NCI-H446 treated with DMSO at 0.1 percent for 48 hours (cell line): Measurements from ENCODE around the gene IPCEF1.
"Not testable (repeated sequence)": the region's sequence is repeated elsewhere in the genome, so short reads cannot be mapped to it uniquely, and the experiment has no call there.

Experiments
- DNase-seq: peaks from one replicate; lab custom pipeline; 2025; lab: John Stamatoyannopoulos, UW

Gene IPCEF1

GRCh38 chr6:154219250-154219649 is 137.4 kb downstream of the IPCEF1 start:
- DNase-seq, result no peak

GRCh38 chr6:154218787-154219186 is 137.8 kb downstream of the IPCEF1 start:
- no peak for DNase-seq

DNA sequence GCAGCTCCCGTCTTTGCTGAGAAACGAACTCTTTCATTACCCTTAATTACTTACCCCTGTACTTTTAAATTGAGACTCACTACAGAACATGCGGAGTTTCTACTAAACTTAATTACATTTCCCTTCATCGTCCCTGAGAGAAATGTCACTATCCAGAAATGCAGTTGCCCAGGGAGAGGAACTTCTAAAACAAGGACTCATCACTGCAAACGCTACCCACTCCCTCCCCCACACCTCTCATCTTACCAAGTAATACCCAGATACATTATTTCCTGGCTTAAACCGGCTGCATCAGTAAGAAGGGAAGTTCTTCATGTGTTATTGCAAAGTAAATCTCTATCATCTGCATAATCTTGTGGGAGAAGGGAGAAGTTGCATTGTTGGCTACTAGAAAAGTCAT is 138.3 kb downstream of the IPCEF1 start:
- DNase-seq, result no peak

- no peak for DNase-seq
Observed at GRCh38 chr6:154213782-154214181, 142.8 kb downstream of the IPCEF1 start.

GRCh38 chr6:154210678-154211077 is 145.9 kb downstream of the IPCEF1 start:
- no peak for DNase-seq

DNA sequence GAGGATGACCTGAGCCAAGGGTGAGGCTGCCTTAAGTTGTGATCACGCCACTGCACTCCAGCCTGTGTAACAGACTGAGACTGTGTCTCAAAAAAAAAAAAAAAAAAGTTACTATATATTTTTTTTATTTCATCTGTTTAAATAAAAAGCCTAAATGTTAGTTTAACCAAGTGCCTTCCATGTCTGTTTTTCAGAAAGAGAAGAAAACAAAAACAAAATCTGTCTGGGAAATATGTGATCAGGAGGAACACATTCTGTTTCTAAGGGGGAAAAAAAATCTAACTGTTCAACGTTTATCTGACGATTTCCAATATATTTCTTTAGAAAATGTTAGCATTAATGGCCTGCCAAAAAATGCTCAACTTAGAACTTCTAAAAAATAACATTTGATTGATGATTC is 147.0 kb downstream of the IPCEF1 start:
- DNase-seq, result no peak

DNA sequence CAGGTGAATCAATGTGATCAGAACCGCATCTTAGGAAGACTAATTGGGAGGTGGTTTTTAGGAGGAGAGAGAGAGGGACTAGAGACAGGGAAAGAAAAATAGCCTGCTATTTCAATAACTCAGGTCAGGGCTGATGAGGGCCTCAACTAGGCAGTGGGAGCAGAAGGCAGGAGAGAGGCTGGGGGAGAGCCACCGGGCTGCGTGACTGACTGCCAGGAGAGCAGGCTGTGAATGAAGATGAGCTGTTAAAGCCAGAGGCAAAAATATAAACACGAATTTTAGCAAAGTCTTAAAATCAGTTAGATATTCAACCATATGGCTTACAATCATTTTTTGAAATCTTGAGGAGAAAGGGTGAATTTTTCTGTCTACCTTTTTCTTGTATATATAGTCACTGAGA is 149.6 kb downstream of the IPCEF1 start:
- DNase-seq, result no peak

- DNase-seq, result no peak
Observed at GRCh38 chr6:154206141-154206540, 150.5 kb downstream of the IPCEF1 start.

DNA sequence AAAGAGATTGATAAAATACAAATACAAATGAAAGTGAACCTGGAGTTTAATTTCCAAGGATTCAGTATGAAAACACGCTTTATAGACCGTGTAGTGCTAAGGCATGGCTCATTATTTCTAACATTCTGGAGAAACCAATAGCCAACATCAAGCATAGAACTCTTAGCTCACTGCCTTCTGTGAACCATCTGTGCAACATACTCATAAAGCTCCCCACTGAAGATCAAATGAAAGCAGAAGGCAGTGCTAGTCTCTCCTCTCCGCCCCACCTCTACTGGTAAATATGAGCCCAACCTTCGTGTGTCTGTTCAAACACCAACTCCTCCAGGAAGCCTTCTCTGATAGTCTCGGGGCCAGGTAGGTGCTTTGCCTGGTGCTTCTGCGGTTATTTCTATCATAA is 153.6 kb downstream of the IPCEF1 start:
- no peak for DNase-seq

DNA sequence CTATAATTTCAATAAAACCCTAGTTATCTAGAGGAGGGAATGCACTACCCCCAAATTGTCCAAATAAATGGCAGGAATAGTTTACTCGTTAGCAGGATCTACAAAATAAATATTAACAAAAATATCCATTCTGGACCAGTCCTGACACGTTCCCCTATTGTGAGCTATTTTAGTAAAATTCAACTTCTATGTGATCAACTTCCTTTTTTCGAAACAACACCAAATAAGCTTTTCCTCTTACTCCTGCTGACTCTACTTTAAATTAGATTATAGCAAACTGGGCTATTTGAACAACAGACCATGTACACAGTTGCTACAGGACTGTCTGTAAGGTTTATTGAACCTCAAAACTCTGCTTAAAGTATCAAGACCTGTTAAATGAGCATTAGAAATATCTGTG is 154.3 kb downstream of the IPCEF1 start:
- no peak for DNase-seq

DNA sequence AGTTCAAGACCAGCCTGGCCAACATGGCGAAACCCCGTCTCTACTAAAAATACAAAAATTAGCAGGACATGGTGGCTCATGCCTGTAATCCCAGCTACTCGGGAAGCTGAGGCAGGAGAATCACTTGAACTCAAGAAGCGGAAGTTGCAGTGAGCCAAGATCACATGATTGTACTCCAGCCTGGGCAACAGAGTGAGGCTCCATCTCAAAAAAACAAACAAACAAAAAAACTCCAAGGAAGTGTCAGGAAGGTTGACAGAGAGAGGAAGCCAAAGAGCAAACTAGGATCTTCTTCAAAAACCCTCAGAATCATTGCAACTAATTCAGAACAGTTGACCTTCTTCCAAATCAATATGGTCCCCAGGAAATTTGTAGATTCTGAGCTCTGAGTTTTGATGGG is 154.9 kb downstream of the IPCEF1 start:
- DNase-seq, result not testable (repeated sequence)

DNA sequence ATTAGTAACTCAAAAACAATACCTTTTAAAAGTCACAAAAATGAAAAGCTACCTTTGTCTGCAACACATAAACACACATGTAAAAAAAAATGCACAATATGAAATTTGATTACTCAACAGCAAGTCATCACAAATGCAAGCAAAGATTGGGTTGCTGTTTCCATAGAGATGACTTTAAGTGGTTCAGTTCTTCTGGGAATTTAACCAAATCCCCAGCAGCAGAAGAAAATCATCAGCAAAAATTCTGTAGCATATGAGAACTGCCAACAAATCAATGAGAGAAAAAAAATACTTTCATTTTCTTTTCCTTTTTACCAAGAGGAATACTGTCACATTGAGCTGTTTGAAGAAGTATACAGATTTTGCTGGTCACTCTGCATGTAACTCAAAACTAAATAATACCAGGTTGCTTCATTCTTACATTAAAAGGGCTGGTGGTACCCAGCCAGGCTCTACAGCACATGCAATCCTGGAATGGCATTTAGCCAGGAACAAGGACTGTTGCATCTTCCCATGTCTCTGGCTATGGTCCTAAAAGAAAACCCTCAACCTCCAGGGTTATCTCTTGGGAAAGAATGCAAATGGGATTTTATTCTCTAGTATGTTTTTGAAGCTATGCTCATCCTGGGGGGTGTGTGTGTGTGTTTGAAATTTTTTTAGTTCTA is 159.3 kb downstream of the IPCEF1 start:
- no peak for DNase-seq

- DNase-seq, result no peak
Observed at GRCh38 chr6:154196333-154196885, 160.2 kb downstream of the IPCEF1 start.

DNA sequence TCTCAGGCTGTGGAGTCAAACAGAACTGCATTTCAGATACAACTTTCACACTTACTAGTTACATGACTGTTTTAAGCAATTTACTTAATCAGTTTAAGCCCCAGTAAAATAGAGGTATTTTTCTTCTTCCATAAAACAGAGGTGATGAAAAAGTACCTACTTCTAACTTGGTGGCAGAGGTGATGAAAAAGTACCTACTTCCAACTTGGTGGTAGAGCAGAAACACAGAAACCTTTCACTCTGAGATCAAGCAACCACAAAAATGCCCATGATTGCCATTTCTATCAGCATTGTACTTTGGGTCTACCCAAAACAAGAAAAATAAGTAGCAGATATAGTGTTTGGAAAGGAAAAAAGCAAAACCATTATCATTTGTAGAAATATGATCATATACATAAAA is 168.9 kb downstream of the IPCEF1 start:
- DNase-seq, result no peak

- no peak for DNase-seq
Observed at GRCh38 chr6:154187203-154187602, 169.4 kb downstream of the IPCEF1 start.

DNA sequence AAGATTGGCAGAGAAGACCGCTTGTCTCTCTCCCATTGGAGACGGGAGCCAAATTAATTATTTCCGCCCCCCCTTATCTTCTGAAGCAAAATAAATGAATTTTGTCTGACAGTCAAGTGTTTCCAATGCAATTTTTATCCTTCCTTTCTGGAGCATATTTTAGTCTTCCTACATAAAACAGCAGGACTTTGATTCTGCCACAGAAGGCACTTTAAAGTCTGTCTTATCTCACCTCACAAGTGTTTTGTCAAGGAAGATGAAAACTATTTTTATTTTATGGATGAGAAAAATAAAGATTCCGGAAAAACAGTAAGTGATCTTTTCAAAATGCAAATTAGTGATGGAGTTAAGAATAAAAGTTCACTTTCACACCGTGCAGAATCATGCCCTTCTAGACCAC is 177.2 kb downstream of the IPCEF1 start:
- DNase-seq, result no peak

DNA sequence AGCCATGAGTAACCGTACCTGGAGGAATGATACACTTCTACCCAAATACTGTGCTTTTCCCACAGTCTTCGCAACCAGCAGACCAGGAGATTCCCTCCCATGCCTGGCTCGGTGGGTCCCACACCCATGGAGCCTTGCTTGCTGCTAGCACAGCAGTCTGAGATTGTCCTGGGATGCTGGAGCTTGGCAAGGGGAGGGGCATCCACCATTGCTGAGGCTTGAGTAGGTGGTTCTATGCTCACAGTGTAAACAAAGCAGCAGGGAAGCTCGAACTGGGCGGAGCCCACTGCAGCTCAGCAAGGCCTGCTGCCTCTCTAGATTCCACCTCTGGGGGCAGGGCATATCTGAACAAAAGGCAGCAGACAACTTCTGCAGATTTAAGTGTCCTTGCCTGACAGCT is 184.2 kb downstream of the IPCEF1 start:
- not testable (repeated sequence) for DNase-seq

DNA sequence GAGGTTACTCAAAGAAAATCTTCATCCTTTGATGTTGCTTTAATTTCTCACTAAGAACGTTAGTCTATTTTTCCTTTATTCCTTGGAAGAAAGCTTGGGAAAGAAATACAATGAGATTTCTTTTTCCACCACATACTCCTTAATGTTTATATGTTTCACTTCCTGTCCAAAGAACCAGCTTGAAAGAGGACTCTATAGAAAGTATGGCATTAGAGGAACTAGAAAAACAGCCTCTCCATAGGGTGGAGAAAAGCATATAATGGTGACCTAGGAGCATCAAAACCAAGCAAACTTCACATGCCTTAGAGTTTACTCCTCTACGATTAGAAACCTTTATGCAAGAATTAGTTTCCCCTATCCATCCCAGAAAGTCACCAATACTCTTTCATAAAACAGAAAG is 186.5 kb downstream of the IPCEF1 start:
- no peak for DNase-seq

DNA sequence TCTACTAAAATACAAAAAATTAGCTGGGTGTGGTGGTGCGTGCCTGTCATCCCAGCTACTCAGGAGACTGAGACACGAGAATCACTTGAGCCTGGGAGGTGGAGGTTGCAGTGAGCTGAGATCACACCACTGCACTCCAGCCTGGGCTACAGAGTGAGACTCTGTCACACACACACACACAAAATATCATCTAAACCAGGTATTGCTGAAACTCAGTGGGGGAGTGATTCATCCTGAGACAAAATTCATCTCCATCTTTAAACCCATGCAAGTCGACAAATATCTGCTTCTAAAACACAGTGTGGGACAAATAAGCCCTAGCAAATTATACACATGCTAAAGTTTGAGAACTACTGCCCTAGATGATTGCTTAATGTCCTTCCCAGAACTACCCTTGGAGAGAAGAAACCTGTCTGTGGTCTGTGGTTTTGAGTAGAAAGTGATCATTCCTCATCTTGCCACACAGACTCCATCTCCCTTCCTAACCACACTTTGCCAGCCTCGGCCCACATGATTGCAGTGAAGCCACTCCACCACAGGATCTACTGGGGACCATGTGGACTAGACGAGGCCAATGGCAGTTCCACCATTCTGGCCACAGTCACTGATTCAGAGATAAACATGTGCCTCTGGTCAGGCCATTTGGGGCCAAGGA is 187.3 kb downstream of the IPCEF1 start:
- DNase-seq, result no peak

GRCh38 chr6:154167126-154167525 is 189.5 kb downstream of the IPCEF1 start:
- DNase-seq, result no peak

DNA sequence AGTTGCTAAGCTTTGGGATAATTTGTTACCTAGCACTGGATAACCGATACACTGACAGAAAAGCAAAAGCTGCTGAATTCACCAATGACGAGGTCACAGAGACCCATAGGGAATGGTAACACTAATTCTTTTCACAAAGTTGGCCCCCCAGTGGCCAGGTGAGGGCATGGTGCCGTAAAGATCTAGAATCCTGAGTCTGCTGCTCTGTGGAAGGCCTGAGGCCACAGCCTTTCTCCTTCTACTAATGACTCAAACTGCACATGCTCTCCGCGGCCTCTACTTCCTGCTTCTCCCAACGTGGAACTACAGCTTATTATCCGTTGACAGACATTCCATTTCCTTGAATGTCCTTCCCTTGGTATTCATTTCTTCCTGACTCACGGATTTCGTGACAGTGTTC is 190.5 kb downstream of the IPCEF1 start:
- DNase-seq, result no peak

DNA sequence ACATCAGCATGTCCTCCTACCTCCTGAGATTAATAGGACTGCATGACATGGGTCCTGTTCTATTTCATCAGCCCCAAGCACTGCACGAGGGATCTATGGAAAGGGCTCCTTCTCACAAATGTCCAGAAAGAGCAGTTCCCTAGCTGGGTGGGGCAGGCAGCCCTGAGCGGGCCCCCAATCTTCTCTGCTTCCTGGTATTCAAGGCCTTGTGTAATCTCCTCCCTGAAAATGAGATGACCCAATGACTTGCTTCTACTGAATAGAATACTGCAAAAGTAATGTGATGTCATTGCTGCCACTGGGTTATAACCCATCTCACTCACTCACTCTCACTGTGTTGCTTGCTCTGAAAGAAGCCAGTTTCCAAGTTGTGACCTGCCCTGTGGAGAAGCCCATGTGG is 191.1 kb downstream of the IPCEF1 start:
- no peak for DNase-seq

DNA sequence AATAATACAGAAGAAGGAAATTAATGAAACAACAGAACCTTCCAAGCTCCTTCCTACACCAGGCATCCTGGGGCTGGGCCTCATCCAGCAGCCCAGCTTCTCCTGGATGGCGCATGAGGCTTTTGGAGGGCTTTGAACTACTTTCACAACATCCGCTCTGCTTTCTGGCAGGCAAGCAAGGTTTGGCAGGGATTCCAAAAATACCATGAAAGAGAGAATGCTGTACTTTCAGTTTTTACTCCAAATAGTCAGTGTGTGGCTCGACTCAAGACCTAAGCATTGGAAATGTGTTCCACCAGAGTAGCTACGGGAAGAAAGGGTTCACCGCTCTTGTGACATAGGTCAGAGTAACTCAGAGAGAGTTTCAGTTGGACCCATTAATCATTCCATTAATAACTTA is 192.2 kb downstream of the IPCEF1 start:
- peak; percentile 1 for DNase-seq

GRCh38 chr6:154161689-154162088 is 194.9 kb downstream of the IPCEF1 start:
- no peak for DNase-seq
